ENCODE measurements around the gene PNMA3.
"Not testable (repeated sequence)": the region's sequence is repeated elsewhere in the genome, so short reads cannot be mapped to it uniquely, and the experiment has no call there.

PNMA3 gene, protein sequence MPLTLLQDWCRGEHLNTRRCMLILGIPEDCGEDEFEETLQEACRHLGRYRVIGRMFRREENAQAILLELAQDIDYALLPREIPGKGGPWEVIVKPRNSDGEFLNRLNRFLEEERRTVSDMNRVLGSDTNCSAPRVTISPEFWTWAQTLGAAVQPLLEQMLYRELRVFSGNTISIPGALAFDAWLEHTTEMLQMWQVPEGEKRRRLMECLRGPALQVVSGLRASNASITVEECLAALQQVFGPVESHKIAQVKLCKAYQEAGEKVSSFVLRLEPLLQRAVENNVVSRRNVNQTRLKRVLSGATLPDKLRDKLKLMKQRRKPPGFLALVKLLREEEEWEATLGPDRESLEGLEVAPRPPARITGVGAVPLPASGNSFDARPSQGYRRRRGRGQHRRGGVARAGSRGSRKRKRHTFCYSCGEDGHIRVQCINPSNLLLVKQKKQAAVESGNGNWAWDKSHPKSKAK

GRCh38 chrX:153055871-153056749 is at the start of gene PNMA3:
TSS of gene PNMA3 (plus strand) at chrX:153056470. CDS start at chrX:153057056, 586 bp downstream.
- Histone ChIP-seq H3K36me3 (ENCODE audit: insufficient read depth, low read length) (no peaks in the 10 kb centered on the region), H3K27me3 (ENCODE audit: insufficient read depth, low read length) (peaks cover 11% of the 10 kb centered on the region), H3K9me3 (ENCODE audit: low read length) (no peaks in the 10 kb centered on the region), H3K4me1 (ENCODE audit: insufficient read depth, low read length) (no peaks in the 10 kb centered on the region), H3K4me3 (ENCODE audit: low read length) (no peak within 1 kb of the TSS), H2AFZ (ENCODE audit: low read depth, low read length) (no peak within 1 kb of the TSS)

DNA sequence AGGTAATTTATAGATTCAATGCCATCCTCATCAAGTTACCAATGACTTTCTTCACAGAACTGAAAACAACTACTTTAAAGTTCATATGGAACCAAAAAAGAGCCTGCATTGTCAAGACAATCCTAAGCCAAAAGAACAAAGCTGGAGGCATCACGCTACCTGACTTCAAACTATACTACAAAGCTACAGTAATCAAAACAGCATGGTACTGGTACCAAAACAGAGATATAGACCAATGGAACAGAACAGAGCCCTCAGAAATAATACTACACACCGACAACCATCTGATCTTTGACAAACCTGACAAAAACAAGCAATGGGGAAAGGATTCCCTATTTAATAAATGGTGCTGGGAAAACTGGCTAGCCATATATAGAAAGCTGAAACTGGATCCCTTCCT is 39.1 kb upstream of the PNMA3 start:
- not testable (repeated sequence) for H3K27me3 ChIP-seq (ENCODE audit: insufficient read depth, low read length)

GRCh38 chrX:153019166-153019565 is 37.1 kb upstream of the PNMA3 start:
- Histone ChIP-seq H3K4me1 (ENCODE audit: insufficient read depth, low read length) (no peaks in the 10 kb centered on the region), H2AFZ (ENCODE audit: low read depth, low read length) (no peak overlapping the region), H3K36me3 (ENCODE audit: insufficient read depth, low read length) (no peaks in the 10 kb centered on the region), H3K4me3 (ENCODE audit: low read length) (no peak overlapping the region), H3K9me3 (ENCODE audit: low read length) (no peaks in the 10 kb centered on the region), H3K27me3 (ENCODE audit: insufficient read depth, low read length) (peaks cover 8% of the 10 kb centered on the region)

More for the DNA sequence above, 39.1 kb upstream of the PNMA3 start:
- H2AFZ ChIP-seq (ENCODE audit: low read depth, low read length); H3K9me3 ChIP-seq (ENCODE audit: low read length); H3K4me3 ChIP-seq (ENCODE audit: low read length); H3K4me1 ChIP-seq (ENCODE audit: insufficient read depth, low read length); H3K36me3 ChIP-seq (ENCODE audit: insufficient read depth, low read length): not testable (repeated sequence)

GRCh38 chrX:153026501-153026900 is 29.8 kb upstream of the PNMA3 start:
- H3K9me3 ChIP-seq (ENCODE audit: low read length); H3K27me3 ChIP-seq (ENCODE audit: insufficient read depth, low read length); H3K36me3 ChIP-seq (ENCODE audit: insufficient read depth, low read length); H3K4me1 ChIP-seq (ENCODE audit: insufficient read depth, low read length); H2AFZ ChIP-seq (ENCODE audit: low read depth, low read length); H3K4me3 ChIP-seq (ENCODE audit: low read length): not testable (repeated sequence)

DNA sequence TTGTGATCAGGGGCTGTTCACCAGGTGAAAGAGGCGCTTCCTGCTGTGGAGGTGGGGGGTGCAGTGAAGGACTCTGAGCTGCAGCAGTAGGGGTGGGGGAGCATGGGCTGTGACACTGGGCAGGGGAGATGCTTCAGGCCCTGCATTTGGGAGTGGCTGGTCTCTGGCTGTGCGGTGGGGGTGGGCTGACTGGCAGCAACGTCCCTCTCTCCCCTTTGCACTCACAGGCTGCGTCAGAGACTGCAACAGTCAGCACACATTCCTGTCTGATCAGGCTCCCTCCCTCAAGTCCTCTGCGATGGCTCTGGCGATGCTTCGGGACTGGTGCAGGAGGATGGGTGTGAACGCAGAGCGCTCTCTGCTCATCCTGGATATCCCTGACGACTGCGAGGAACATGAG is 27.8 kb upstream of the PNMA3 start:
- H3K9me3 ChIP-seq (ENCODE audit: low read length); H3K4me1 ChIP-seq (ENCODE audit: insufficient read depth, low read length); H2AFZ ChIP-seq (ENCODE audit: low read depth, low read length); H3K36me3 ChIP-seq (ENCODE audit: insufficient read depth, low read length); H3K4me3 ChIP-seq (ENCODE audit: low read length); H3K27me3 ChIP-seq (ENCODE audit: insufficient read depth, low read length): not testable (repeated sequence)

DNA sequence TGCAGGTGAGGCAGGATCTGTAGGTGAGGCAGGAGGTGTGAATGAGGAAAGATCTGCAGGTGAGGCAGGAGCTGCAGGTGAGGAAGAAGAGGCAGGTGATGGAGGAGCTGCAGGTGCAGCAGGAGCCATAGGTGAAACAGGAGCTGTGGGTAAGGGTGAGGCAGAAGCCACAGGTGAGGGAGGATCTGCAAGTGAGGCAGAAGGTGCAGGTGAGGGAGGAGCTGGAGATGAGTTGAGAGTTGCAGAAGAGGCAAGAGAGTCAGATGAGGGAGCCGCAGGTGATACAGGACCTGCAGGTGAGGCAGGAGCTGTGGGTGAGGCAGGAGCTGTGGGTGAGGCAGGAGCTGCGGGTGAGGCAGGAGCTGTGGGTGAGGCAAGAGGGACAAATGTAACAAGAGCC is 27.1 kb upstream of the PNMA3 start:
- Histone ChIP-seq H2AFZ (ENCODE audit: low read depth, low read length) (no peak overlapping the region), H3K36me3 (ENCODE audit: insufficient read depth, low read length) (no peaks in the 10 kb centered on the region), H3K4me3 (ENCODE audit: low read length) (no peak overlapping the region), H3K27me3 (ENCODE audit: insufficient read depth, low read length) (peaks cover 4% of the 10 kb centered on the region), H3K9me3 (ENCODE audit: low read length) (no peaks in the 10 kb centered on the region), H3K4me1 (ENCODE audit: insufficient read depth, low read length) (no peaks in the 10 kb centered on the region)

DNA sequence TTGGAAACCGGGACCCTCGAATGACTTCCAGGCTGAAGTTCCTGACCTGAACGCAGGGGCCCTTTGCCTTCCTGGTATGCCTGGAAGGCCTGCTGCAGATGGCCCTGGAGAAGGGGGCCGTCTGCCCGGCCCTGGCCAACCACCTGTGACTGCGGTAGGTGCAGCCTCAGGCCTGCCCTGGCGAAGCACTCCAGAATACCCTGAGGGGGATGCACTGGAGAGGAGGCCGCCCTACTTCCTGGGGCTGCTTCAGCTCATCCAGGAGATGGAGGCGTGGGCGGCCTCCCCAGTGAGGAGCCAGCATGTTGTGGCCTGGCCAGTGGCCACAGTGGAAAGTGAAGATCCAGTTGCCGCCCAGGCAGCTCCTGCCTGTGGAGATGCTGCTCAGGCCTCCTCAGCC is 26.4 kb upstream of the PNMA3 start:
- Histone ChIP-seq H2AFZ (ENCODE audit: low read depth, low read length) (no peak overlapping the region), H3K9me3 (ENCODE audit: low read length) (no peaks in the 10 kb centered on the region), H3K36me3 (ENCODE audit: insufficient read depth, low read length) (no peaks in the 10 kb centered on the region)

GRCh38 chrX:153030801-153031200 is 25.5 kb upstream of the PNMA3 start:
- H3K4me3 ChIP-seq (ENCODE audit: low read length) = no peak overlapping the region
- no peaks in the 10 kb centered on the region for H3K4me1 ChIP-seq (ENCODE audit: insufficient read depth, low read length)
- no peak overlapping the region for H2AFZ ChIP-seq (ENCODE audit: low read depth, low read length)

More for the DNA sequence above, 26.4 kb upstream of the PNMA3 start:
- H3K27me3 ChIP-seq (ENCODE audit: insufficient read depth, low read length) = peaks cover 4% of the 10 kb centered on the region
- H3K4me1 ChIP-seq (ENCODE audit: insufficient read depth, low read length) = no peaks in the 10 kb centered on the region
- H3K4me3 ChIP-seq (ENCODE audit: low read length) = no peak overlapping the region

DNA sequence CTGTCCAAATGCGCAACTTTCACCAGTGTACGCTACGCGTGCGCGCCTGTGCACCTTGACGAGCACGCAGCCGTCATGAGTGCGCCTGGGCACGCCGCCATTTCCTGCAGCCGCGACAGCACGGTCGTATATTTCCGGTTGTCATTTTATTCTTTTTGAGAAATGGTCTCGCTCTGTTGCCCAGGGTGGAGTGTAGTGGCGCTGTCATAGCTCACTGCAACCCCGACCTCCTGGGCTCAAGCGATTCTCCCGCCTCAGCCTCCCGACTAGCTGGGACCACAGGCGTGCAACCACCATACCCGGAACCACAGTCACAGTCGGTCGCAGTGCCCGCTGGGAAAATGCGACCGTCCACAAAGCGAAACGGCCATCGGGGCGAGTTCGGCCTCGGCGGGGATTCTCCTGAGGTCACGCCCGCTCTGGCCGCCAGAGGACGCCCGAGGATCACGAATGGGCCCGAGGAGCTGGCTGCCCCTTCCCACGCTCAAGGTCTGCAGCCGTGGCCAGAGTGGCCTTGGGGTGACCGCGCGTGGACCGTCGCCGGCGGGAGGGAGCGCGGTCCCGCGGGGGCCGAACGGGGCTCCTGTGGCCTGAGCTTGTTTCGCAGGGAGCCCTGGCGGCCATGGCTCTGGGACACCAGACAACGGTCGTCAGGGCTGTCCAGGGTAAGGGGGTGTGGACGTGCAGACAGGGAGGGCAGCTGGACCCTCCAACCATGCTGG is 23.7 kb upstream of the PNMA3 start:
- Histone ChIP-seq H3K4me1 (ENCODE audit: insufficient read depth, low read length) (no peaks in the 10 kb centered on the region), H3K9me3 (ENCODE audit: low read length) (no peaks in the 10 kb centered on the region), H3K36me3 (ENCODE audit: insufficient read depth, low read length) (no peaks in the 10 kb centered on the region), H2AFZ (ENCODE audit: low read depth, low read length) (no peak overlapping the region), H3K27me3 (ENCODE audit: insufficient read depth, low read length) (peaks cover 4% of the 10 kb centered on the region), H3K4me3 (ENCODE audit: low read length) (no peak overlapping the region)

More at GRCh38 chrX:153030801-153031200, 25.5 kb upstream of the PNMA3 start:
- Histone ChIP-seq H3K9me3 (ENCODE audit: low read length) (no peaks in the 10 kb centered on the region), H3K27me3 (ENCODE audit: insufficient read depth, low read length) (peaks cover 4% of the 10 kb centered on the region), H3K36me3 (ENCODE audit: insufficient read depth, low read length) (no peaks in the 10 kb centered on the region)

- no peaks in the 10 kb centered on the region for H3K27me3 ChIP-seq (ENCODE audit: insufficient read depth, low read length)
Observed at GRCh38 chrX:153049093-153049492, 7.2 kb upstream of the PNMA3 start.

DNA sequence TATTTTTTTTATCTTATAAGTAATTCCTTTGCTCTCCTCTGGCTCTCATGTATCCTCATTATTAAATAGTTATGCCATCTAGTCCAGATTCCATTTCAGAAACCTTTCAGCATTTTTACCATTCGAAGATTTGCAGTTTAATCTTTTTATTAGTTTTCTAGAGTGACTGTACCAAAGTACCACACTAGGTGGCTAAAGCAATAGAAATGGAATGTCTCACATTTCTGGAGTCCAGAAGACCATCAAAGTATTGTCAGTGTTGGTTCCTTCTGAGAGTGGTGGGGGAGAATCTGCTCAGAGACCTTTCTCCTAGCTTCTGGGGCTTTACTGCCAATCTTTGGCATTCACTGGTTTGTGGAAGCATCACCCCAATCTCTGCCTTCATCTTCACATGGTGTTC is 3.7 kb upstream of the PNMA3 start:
- H3K36me3 ChIP-seq (ENCODE audit: insufficient read depth, low read length) = no peaks in the 10 kb centered on the region
- H3K27me3 ChIP-seq (ENCODE audit: insufficient read depth, low read length) = peaks cover 6% of the 10 kb centered on the region
- peaks cover 4% of the 10 kb centered on the region for H3K9me3 ChIP-seq (ENCODE audit: low read length)
- H2AFZ ChIP-seq (ENCODE audit: low read depth, low read length) = no peak overlapping the region
- H3K4me1 ChIP-seq (ENCODE audit: insufficient read depth, low read length) = no peaks in the 10 kb centered on the region
- H3K4me3 ChIP-seq (ENCODE audit: low read length) = no peak overlapping the region

More at GRCh38 chrX:153049093-153049492, 7.2 kb upstream of the PNMA3 start:
- H3K36me3 ChIP-seq (ENCODE audit: insufficient read depth, low read length) = no peaks in the 10 kb centered on the region
- H3K9me3 ChIP-seq (ENCODE audit: low read length) = peaks cover 4% of the 10 kb centered on the region
- H3K4me1 ChIP-seq (ENCODE audit: insufficient read depth, low read length) = no peaks in the 10 kb centered on the region
- no peak overlapping the region for H2AFZ ChIP-seq (ENCODE audit: low read depth, low read length)
- H3K4me3 ChIP-seq (ENCODE audit: low read length) = no peak overlapping the region

DNA sequence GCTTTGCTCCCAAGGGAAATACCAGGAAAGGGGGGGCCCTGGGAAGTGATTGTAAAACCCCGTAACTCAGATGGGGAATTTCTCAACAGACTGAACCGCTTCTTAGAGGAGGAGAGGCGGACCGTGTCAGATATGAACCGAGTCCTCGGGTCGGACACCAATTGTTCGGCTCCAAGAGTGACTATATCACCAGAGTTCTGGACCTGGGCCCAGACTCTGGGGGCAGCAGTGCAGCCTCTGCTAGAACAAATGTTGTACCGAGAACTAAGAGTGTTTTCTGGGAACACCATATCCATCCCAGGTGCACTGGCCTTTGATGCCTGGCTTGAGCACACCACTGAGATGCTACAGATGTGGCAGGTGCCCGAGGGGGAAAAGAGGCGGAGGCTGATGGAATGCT is 1.0 kb downstream of the PNMA3 start:
- Histone ChIP-seq H3K9me3 (ENCODE audit: low read length) (no peaks in the 10 kb centered on the region), H3K27me3 (ENCODE audit: insufficient read depth, low read length) (peaks cover 11% of the 10 kb centered on the region), H3K36me3 (ENCODE audit: insufficient read depth, low read length) (no peaks in the 10 kb centered on the region)

More for the DNA sequence above, 1.0 kb downstream of the PNMA3 start:
- Histone ChIP-seq H3K4me3 (ENCODE audit: low read length) (no peak overlapping the region), H2AFZ (ENCODE audit: low read depth, low read length) (no peak overlapping the region), H3K4me1 (ENCODE audit: insufficient read depth, low read length) (no peaks in the 10 kb centered on the region)

All from neuron (in vitro differentiated cells).